Liver (tissue), 9 donors: ENCODE data around the gene ZSCAN30. TPM values are rescaled to one million over a fixed set of nuclear protein-coding genes. Genes with fewer than 3 reads are reported as not detected.

Source experiments
- DNase-seq: peaks from one replicate; pipeline ENCODE4 v3.0.0-alpha.2; 2017; ENCODE audit warnings: low spot score
- H3K27ac ChIP-seq, 2 donors: one replicate each; pipeline ENCODE4 v1.7.0; 2013; ENCODE audit warnings: inconsistent platforms in 2 of 2, low read length in 2 of 2, control low read depth in 1 of 2, low read depth in 1 of 2, mild to moderate bottlenecking in 1 of 2
- H3K27me3 ChIP-seq, 4 donors: one replicate each; pipeline versions ENCODE4 v1.6.1 to v1.7.0; 2013; ENCODE audit warnings: low read length in 3 of 4, inconsistent platforms in 1 of 4, mild to moderate bottlenecking in 1 of 4, moderate library complexity in 1 of 4; ENCODE audit not compliant: control insufficient read depth in 4 of 4, insufficient read depth in 4 of 4
- H3K36me3 ChIP-seq, 4 donors: one replicate each; pipeline versions ENCODE4 v1.6.1 to v1.7.0; 2013; ENCODE audit warnings: low read length in 3 of 4, mild to moderate bottlenecking in 3 of 4, low read depth in 1 of 4, moderate library complexity in 1 of 4; ENCODE audit not compliant: control insufficient read depth in 4 of 4, insufficient read depth in 3 of 4
- H3K4me1 ChIP-seq, 4 donors: one replicate each; pipeline versions ENCODE4 v1.6.1 to v1.7.0; 2013; ENCODE audit warnings: low read length in 3 of 4, mild to moderate bottlenecking in 3 of 4, moderate library complexity in 1 of 4; ENCODE audit not compliant: control insufficient read depth in 4 of 4, insufficient read depth in 4 of 4
- H3K4me3 ChIP-seq, 3 donors: one replicate each; pipeline versions ENCODE4 v1.6.1 to v1.7.0; 2013; ENCODE audit warnings: low read length in 3 of 3, control low read depth in 1 of 3, low read depth in 1 of 3, mild to moderate bottlenecking in 1 of 3
- H3K9ac ChIP-seq, 2 donors: one replicate each; pipeline ENCODE4 v1.7.0; 2013; ENCODE audit warnings: low read length in 2 of 2, mild to moderate bottlenecking in 2 of 2, moderate library complexity in 2 of 2, control low read depth in 1 of 2, low read depth in 1 of 2
- H3K9me3 ChIP-seq, 4 donors: one replicate each; pipeline versions ENCODE4 v1.6.1 to v1.7.0; 2013; ENCODE audit warnings: low read length in 3 of 4; ENCODE audit not compliant: control insufficient read depth in 4 of 4
- ATF3 ChIP-seq: IDR thresholded peaks from 2 replicates; pipeline ENCODE4 v1.6.1; 2016; ENCODE audit warnings: antibody characterized with exemption
- EGR1 ChIP-seq, 2 donors: IDR thresholded peaks; 2 replicates each; pipeline ENCODE4 v1.6.1; 2016 to 2018; ENCODE audit warnings: antibody characterized with exemption in 2 of 2, low read depth in 2 of 2
- GABPA ChIP-seq, 2 donors: IDR thresholded peaks in 1 of 2; conservative IDR thresholded peaks in 1 of 2; 2 replicates each; pipeline ENCODE4 v1.6.1; 2016; ENCODE audit warnings: antibody characterized with exemption in 2 of 2, mild to moderate bottlenecking in 1 of 2, moderate library complexity in 1 of 2
- HNF4A ChIP-seq, 2 donors: conservative IDR thresholded peaks; 2 replicates each; pipeline ENCODE4 v1.6.1; 2016; ENCODE audit warnings: antibody characterized with exemption in 2 of 2, mild to moderate bottlenecking in 2 of 2
- JUND ChIP-seq, 2 donors: IDR thresholded peaks; 2 replicates each; pipeline ENCODE4 v1.6.1; 2016; ENCODE audit warnings: antibody characterized with exemption in 2 of 2
- NR2F2 ChIP-seq: IDR thresholded peaks from 2 replicates; pipeline ENCODE4 v1.6.1; 2016; ENCODE audit warnings: antibody characterized with exemption
- RAD21 ChIP-seq, 2 donors: IDR thresholded peaks; 2 replicates each; pipeline ENCODE4 v1.6.1; 2016; ENCODE audit warnings: antibody characterized with exemption in 2 of 2, mild to moderate bottlenecking in 2 of 2
- RXRA ChIP-seq, 2 donors: IDR thresholded peaks; 2 replicates each; pipeline ENCODE4 v1.6.1; 2017 to 2018; ENCODE audit warnings: antibody characterized with exemption in 2 of 2, mild to moderate bottlenecking in 1 of 2
- SP1 ChIP-seq: IDR thresholded peaks from 2 replicates; pipeline ENCODE4 v1.6.1; 2018; ENCODE audit warnings: antibody characterized with exemption, mild to moderate bottlenecking
- TAF1 ChIP-seq: conservative IDR thresholded peaks from 2 replicates; pipeline ENCODE4 v1.6.1; 2016; ENCODE audit warnings: antibody characterized with exemption, mild to moderate bottlenecking
- YY1 ChIP-seq: IDR thresholded peaks from 2 replicates; pipeline ENCODE4 v1.6.1; 2016; ENCODE audit warnings: antibody characterized with exemption, mild to moderate bottlenecking
- ZBTB33 ChIP-seq: IDR thresholded peaks from 2 replicates; pipeline ENCODE4 v1.6.1; 2016; ENCODE audit warnings: antibody characterized with exemption
- WGBS: extraction: QIAGEN DNeasy Blood & Tissue Kit; methylation state at CpG from one replicate; pipeline ENCODE4 v1.1.7; 2013; 5-methylcytosine and 5-hydroxymethylcytosine counted together
- polyA plus RNA-seq, 2 donors: library from polyadenylated mRNA; stranded (reverse) in 1 of 2; unstranded in 1 of 2; fragments of 200-250 nt in 1 of 2; fragments of >200 nt in 1 of 2; fragmentation: Nextera tagmentation in 1 of 2; extraction: Ambion mirVana in 1 of 2; gene quantifications; one replicate each; pipeline versions ENCODE4 v1.2.1 to v1.2.3, GENCODE V29; 2013 to 2015
- total RNA-seq, 2 donors: library from RNA; depleted of rRNA; stranded (reverse); fragments of >200 nt; gene quantifications; one replicate each; pipeline ENCODE4 v1.2.3, GENCODE V29; 2014
- TF ChIP-seq, protein P1 (sequence below): IDR thresholded peaks from 2 replicates; pipeline ENCODE4 v1.6.1; 2016; ENCODE audit warnings: antibody characterized with exemption, mild to moderate bottlenecking
- TF ChIP-seq, protein P2 (sequence below): IDR thresholded peaks from 2 replicates; pipeline ENCODE4 v1.6.1; 2016; ENCODE audit warnings: antibody characterized with exemption
- TF ChIP-seq, protein P3 (sequence below): fragments of 150-350 bp; IDR thresholded peaks from 2 replicates; pipeline ENCODE4 v1.5.1; 2017; ENCODE audit warnings: improper control_type of control experiment, low read depth, low read length; ENCODE audit not compliant: missing input control
- donor health status: healthy.
- donor health status: healthy.
- donor health status: healthy.
- donor health status: healthy.
- donor health status: healthy.

The ZSCAN30 gene
- total and polyA plus RNA-seq, 4 donors = 2.3 to 10.4 (median 5.6) TPM

GRCh38 chr18:35253655-35254287 lies 36.3 kb downstream of the ZSCAN30 start:
- peak overlapping the region in 2 of 3 donors; percentile 11 to 67 for H3K4me3 ChIP-seq
- TF ChIP-seq EGR1 (IDR thresholded peaks at IDR 0.05; ENCODE audit: low read depth in 2 of 2) (no peak), JUND (IDR thresholded peaks at IDR 0.05) (no peak), TAF1 (no peak), ATF3 (no peak), RXRA (IDR thresholded peaks at IDR 0.05) (no peak), NR2F2 (no peak), ZBTB33 (no peak), YY1 (no peak), GABPA (IDR thresholded peaks at IDR 0.05 in 1 of 2, conservative IDR thresholded peaks at IDR 0.05 in 1 of 2) (no peak), SP1 (no peak), RAD21 (IDR thresholded peaks at IDR 0.05) (no peak), HNF4A (conservative IDR thresholded peaks at IDR 0.05) (no peak)
- TF ChIP-seq, protein P1, sequence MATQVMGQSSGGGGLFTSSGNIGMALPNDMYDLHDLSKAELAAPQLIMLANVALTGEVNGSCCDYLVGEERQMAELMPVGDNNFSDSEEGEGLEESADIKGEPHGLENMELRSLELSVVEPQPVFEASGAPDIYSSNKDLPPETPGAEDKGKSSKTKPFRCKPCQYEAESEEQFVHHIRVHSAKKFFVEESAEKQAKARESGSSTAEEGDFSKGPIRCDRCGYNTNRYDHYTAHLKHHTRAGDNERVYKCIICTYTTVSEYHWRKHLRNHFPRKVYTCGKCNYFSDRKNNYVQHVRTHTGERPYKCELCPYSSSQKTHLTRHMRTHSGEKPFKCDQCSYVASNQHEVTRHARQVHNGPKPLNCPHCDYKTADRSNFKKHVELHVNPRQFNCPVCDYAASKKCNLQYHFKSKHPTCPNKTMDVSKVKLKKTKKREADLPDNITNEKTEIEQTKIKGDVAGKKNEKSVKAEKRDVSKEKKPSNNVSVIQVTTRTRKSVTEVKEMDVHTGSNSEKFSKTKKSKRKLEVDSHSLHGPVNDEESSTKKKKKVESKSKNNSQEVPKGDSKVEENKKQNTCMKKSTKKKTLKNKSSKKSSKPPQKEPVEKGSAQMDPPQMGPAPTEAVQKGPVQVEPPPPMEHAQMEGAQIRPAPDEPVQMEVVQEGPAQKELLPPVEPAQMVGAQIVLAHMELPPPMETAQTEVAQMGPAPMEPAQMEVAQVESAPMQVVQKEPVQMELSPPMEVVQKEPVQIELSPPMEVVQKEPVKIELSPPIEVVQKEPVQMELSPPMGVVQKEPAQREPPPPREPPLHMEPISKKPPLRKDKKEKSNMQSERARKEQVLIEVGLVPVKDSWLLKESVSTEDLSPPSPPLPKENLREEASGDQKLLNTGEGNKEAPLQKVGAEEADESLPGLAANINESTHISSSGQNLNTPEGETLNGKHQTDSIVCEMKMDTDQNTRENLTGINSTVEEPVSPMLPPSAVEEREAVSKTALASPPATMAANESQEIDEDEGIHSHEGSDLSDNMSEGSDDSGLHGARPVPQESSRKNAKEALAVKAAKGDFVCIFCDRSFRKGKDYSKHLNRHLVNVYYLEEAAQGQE = no peak
- TF ChIP-seq, protein P2, sequence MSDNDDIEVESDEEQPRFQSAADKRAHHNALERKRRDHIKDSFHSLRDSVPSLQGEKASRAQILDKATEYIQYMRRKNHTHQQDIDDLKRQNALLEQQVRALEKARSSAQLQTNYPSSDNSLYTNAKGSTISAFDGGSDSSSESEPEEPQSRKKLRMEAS = no peak
- TF ChIP-seq, protein P3, sequence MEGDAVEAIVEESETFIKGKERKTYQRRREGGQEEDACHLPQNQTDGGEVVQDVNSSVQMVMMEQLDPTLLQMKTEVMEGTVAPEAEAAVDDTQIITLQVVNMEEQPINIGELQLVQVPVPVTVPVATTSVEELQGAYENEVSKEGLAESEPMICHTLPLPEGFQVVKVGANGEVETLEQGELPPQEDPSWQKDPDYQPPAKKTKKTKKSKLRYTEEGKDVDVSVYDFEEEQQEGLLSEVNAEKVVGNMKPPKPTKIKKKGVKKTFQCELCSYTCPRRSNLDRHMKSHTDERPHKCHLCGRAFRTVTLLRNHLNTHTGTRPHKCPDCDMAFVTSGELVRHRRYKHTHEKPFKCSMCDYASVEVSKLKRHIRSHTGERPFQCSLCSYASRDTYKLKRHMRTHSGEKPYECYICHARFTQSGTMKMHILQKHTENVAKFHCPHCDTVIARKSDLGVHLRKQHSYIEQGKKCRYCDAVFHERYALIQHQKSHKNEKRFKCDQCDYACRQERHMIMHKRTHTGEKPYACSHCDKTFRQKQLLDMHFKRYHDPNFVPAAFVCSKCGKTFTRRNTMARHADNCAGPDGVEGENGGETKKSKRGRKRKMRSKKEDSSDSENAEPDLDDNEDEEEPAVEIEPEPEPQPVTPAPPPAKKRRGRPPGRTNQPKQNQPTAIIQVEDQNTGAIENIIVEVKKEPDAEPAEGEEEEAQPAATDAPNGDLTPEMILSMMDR = no peak
- no peak overlapping the region for H3K27ac ChIP-seq
- H3K27me3 ChIP-seq = no peaks in the 10 kb centered on the region
- no peaks in the 10 kb centered on the region for H3K4me1 ChIP-seq
- no peak overlapping the region for H3K9ac ChIP-seq
- H3K9me3 ChIP-seq = peaks cover 21 to 46% (median 39%) of the 10 kb centered on the region in 4 donors
- peaks cover 0 to 56% (median 48%) of the 10 kb centered on the region in 4 donors for H3K36me3 ChIP-seq
- DNase-seq = no peak
- 88% methylated on average over 4 of the region's 4 CpGs for WGBS
